HG03045 (cell line): Measurements from ENCODE around the gene NXT2.
"Not testable (repeated sequence)": the region's sequence is repeated elsewhere in the genome, so short reads cannot be mapped to it uniquely, and the experiment has no call there.

Experiments used
- ATAC-seq: cut with Tn5 transposase; IDR thresholded peaks from one replicate; pipeline ENCODE4 v1.9.1; 2021; ENCODE audit warnings: mild to moderate bottlenecking, moderate library complexity; ENCODE audit not compliant: unreplicated experiment

The NXT2 gene

DNA sequence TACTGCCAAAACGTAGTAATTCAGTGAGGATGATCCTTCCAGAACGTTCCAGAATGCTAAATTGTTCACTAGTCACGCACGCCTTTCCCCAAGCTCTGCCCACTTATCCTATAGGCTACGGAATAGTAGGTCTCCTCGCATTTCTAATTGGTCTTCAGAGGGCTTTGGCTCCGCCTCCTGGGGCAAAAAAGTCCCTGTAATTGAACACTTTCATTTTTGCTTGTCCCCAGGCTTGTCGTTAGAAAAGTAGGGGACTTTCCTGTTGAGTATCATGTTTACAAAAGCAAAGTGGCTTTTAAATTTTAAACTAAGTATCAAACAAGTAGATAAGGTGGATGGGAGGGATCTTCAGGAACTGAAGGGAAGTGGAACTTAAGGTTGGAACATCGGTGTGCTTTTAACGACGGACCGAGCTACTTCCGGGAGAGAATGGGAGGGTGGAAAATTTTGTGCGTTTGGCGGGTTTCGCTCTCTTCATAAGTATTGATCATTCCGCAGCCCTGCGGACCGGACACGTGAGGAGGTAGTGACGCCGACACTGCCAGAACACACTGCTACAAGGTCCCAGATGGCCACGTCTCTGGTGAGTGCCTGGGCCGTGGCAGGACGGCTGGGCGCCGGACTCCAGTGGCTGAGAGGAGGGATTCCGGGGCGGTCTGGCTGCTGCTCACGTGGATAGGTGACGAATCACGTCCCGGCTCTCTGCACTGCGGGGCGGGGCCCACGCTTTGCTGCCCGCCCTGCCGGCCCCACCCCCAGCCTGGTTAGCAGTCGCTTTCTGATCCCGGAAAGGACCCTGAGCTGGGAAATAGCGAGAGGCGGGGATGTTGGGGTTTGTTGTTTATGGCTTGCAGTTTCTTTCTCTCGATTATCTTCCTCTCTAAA lies at the start of gene NXT2:
Gene NXT2 (plus strand): TSS at position 406 of the 885 bp plus-strand sequence. CDS start 163 bp downstream, at position 569.
- ATAC-seq: peak; percentile 98

DNA sequence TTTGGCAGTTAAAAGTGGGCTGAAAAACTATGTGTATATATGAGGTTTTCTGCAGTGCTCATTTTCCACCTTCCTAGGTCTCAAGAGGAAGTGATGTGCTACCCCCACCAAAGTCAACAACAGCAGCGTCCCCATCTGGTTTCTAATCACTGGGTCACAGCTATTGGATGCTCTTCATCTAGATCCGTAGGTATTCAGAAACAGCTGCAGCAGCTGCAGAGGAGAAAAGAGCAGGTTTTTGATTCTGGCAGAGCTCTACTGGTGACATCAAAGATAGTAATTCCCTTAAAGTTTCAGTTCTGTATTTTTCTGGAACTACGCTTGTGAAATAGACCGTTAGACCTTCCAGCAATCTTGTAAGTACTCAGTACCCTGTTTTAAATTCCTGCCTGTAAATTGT lies 49.0 kb upstream of the NXT2 start:
- ATAC-seq: no peak

DNA sequence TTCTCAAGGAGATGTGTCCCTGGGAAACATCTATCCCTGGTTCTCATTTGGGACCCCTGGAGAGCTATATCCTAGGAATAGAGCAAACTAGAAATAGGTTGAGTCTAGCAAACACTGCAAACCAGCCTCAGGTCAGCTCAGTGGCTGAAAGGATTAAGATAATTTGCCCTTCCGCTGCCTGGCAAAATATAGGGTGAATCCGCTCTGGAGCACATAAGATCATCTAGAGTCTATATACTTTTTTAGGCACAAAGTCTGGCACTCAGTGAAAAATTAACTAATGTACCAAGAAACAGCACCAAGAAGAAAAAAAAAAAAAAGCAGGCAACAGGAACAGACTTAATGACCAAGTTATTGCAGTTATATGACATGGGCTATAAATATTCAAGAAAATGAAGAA lies 47.5 kb upstream of the NXT2 start:
- no peak for ATAC-seq

DNA sequence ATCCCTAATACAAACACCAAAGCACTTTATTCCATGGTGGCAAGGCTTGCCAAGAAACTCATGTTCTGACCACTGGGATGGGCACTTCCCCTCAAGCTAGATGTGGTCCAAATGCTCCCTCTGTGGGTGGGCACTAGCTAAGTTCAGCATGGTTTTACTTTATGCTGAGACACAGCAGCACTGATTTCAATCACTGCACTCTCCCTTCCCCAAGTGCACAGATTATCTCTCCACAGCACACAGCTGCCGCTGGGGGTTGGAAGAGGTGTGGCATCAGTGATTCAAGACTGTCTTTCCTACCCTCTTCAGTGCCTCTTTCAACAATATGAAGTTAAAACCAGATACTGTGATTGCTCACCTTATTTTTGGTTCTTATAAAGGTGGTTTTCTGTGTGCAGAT lies 38.2 kb upstream of the NXT2 start:
- no peak for ATAC-seq

DNA sequence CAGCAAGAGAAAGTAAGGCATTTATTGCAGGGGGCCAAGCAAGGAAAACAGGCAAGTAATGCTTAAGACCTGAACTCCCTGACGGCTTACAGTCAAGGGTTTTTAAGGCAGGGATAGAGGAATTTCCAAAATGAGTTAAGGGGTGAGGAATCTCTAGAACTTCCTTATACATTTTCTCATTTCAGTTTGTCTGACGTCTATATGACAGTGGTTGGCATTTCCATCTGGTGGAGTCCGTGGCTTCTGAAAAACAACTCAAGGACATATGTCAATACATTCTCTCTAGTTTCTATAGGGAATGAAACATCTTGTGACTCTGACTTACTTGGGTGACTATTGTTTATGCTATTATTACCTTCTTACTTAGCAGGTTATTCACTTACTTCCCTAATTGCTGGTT lies 35.5 kb upstream of the NXT2 start:
- ATAC-seq: no peak

DNA sequence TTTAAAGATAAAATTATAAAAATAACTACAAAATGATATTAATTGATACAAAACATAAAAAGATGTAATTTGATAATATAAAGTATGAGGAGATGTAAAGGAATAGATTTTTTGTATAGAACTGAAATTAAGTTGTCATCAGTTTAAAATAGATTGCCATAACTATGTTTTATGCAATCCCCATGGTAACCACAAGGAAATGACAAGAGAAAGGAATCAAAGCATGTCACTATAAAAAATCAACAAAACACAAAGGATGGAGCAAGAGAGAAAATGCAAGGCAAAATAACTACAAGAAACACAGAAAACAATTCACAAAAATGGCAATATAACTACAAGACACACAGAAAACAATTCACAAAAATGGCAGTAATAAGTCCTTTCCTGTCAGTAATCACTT lies 27.7 kb upstream of the NXT2 start:
- ATAC-seq: no peak

DNA sequence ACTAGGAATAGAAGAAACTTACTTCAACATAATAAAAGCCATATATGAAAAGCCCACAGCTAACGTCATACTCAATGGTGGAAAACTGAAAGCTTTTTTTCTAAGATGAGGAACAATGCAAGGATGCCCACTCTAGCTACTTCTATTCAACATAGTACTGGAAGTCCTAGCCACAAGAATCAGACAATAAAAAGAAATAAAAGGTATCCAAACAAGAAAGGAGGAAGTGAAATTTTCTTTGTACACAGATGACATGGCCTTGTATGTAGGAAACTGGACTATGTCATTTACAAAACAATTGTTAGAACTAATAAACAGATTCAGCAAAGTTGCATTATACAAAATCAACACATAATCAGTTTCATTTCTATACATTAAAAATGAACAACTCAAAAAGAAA lies 25.5 kb upstream of the NXT2 start:
- no peak for ATAC-seq

DNA sequence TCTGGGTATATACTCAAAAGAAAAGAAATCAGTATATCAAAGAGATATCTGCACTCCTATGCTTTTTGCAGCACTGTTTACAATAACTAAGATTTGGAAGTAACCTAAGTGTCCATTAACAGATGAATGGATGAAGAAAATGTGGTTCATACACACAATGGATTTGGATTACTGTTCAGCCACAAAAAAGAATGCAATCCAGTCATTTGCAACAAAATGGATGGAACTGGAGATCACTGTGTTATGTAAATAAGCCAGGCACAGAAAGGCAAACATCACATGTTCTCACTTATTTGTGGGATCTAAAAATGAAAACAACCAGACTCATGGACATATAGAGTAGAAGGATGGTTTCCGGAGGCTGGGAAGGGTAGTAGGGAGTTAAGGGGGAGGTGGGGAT lies 17.6 kb upstream of the NXT2 start:
- no peak for ATAC-seq

DNA sequence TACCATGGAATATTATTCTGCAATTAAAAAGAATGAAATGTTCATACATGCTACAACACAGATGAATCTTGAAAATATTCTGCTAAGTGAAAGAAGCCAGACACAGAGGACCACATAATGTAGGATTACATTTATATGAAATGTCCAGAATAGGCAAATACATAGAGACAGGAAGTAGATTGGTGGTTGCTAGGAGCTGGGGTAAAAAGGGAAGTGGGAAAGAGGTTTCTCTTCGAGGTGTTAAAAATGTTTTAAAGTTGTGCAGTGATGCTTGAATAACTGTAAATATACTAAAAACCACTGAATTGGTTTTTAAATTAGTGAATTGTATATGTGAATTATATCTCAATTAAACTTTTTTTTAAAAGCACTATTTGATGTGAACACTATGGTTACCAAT lies 3.6 kb upstream of the NXT2 start:
- no peak for ATAC-seq

DNA sequence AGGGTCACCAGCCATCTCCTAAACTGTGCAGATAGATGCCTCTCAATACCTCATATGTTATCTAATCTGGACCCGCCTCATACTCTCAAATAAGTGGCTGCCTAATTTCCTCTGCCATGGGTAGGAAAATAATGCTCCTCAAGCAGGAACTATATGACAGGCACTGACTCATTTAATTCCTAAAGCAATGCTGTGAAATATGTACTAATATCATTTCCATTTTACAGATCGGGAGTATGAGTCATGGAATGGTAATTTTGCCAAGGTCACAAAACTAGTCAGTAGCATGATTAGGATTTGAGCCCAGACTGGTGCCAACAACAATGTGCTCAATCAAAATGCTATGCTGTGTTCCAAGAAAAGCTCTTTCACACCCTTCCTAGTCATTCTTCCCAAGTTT lies 3.0 kb upstream of the NXT2 start:
- no peak for ATAC-seq

DNA sequence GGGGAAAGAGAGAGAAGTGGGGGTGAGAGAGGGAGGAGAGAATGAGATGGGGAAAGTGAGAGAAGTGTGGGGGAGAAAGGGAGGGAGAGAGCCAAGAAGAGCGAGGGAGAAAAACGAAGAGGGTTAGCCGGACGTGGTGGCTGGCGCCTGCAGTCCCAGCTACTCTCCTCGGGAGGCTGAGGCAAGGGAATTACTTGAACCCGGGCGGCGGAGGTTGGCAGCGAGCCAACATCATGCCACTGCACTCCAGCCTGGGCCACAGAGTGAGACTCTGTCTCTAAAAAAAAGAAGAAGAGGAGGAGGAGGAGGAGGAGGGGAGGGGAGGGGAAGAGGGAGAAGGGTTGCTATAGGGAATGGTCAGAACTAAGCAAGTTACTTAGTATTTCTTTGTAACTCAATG lies 1.7 kb upstream of the NXT2 start:
- ATAC-seq: no peak

DNA sequence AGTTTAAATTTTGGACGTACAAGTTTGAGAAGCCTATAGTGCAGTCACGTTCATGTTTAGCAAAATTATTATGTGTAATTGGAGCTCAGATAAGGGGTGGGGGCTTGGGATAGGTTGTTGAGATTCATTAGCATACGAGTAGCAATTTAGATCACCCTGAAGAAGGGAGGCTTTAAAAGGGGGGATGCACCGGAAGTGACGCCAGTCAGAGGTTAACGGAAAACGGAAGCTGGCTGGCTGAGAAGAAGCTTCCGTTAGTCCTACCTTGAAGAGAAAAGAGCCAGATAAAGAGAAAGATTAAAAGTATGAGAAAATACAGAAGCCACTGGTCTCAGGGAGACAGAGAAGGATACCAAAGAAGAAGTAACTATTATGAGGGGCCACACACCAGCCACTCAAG lies 1.1 kb upstream of the NXT2 start:
- ATAC-seq: no peak

DNA sequence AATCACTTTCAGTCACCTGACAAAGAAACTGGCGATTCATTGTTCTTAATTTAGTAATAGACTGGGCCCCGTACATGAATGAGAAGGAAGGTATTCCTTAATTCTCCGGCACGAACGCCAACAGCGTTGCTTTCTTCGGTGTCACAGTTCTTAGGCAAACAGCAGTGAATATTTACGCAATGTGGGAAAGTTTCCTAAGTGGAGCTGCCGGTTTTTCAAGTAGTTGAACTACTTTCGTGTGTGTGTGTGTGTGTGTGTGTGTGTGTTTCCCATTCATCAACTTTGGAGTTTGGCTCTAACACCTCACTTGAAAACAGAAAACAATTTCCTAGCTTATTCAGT lies 651 bp downstream of the NXT2 start:
- no peak for ATAC-seq

DNA sequence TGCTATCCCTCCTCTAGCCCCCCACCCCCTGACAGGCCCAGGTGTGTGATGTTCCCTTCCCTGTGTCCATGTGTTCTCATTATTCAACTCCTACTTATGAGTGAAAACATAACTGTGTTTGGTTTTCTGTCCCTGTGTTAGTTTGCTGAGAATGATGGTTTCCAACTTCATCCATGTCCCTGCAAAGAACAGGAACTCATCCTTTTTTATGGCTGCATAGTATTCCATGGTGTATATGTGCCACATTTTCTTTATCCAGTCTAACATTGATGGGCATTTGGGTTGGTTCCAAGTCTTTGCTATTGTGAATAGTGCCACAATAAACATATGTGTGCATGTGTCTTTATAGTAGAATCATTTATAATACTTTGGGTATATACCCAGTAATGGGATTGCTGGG lies 2.4 kb downstream of the NXT2 start:
- ATAC-seq: not testable (repeated sequence)

DNA sequence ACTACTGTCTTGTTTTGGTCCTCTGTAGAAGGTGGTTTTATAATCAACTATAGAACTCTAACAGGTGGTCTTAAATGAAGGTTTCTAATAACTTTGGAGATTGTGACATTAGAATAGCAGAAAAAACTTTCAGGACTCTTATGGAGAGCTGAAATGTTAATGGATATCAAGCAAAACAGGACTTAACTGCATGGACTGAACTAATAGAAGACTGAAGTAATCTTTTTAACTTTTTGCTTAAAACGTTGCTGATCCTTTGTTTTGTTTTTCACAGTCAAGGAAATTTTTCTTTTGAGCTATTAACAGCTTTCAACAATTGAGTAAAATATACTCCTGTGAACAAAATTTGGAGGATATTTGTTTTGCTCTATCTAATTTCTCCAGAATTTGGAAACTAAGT lies 17.2 kb downstream of the NXT2 start:
- ATAC-seq: no peak

DNA sequence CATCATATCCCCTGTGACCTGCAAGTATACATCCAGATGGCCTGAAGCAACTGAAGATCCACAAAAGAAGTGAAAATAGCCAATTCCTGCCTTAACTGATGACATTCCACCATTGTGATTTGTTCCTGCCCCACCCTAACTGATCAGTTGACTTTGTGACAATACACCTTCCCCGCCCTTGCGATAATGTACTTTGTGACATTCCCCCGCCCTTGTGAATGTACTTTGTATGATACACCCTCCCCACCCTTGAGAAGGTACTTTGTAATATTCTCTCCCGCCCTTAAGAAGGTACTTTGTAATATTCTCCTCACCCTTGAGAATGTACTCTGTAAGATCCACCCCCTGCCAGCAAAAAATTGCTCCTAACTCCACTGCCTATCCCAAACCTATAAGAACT lies 39.4 kb downstream of the NXT2 start:
- not testable (repeated sequence) for ATAC-seq

DNA sequence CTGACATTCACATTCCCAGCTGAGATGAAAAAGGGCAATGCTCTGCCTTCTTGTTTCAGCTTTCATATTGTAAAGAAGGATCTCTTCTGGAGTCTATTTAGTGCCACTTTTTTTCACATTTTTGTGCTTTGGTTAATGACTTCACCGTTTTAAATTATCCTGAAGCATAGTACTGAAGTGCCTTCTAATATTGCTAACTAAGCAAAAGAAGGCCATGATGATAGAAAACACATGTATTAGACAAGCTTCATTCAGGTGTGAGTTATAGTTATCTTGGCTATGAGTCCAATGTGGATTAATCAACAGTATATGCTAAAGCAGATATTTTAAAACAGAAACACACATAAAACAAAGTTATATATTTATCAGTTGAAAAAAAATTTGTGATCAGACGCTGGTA lies 40.4 kb downstream of the NXT2 start:
- ATAC-seq: no peak

DNA sequence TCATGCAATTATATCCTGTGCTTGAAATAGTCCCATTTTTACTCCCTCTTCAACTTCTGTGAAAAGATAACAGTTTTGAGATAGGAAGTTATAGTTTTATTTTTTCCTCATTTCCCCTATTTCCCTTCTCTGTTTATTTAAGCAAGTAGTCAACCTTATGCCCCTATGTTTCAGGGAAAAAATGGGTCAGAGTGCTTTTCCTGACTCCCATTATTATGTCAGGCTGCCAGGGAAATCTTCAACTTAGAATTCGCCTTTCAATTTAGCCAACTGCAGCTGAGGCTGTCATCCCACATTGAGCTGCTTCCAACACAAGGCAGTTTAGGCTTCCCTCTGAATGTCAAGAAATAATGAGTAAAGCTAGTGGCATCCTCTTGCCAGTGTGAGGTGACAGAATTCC lies 42.3 kb downstream of the NXT2 start:
- no peak for ATAC-seq

DNA sequence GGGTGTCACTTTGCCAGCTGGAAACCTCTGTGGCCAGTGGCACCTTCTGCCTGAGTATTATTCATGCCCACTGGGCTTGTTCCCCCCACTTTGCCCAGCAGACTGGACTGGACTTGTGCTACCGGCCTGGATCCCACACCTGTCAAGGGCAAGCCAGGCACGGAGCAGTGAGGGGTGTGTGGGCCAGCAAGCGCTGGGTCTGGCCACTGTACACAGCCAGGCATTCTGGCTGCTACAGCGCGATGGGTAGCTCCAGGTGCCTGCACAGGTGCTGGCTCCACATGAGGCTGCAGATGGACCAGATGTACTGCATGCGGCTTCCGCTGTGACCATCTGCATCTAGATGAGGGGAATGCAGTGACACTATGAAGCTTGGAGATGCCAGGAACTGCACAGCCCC lies 48.8 kb downstream of the NXT2 start:
- ATAC-seq: no peak

DNA sequence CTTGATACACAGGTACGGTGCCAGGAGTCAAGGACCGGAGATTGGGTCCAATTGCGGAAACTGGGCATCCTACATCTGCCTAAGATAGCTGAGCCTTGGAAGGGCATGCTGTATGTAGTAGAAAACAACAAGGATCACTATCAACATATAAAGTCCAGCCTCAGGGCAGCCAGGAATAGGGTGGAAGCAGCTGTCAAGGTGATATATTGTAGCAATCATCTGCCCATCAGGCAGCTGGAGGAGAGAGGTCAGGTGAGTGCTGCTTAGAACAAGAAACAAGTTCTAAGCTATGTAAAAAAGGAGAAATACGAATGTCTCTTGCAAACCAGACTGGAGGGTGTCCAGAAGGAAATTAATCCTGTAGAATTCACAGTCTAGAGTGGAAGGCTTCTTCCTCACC lies 53.5 kb downstream of the NXT2 start:
- ATAC-seq: no peak
